Measurements from ENCODE around the gene ZNF182. TPM values are rescaled to one million over a fixed set of nuclear protein-coding genes. Genes with fewer than 3 reads are reported as not detected.

The ZNF182 gene
- total RNA-seq = 2.3 and 2.8 TPM in 2 replicates

DNA sequence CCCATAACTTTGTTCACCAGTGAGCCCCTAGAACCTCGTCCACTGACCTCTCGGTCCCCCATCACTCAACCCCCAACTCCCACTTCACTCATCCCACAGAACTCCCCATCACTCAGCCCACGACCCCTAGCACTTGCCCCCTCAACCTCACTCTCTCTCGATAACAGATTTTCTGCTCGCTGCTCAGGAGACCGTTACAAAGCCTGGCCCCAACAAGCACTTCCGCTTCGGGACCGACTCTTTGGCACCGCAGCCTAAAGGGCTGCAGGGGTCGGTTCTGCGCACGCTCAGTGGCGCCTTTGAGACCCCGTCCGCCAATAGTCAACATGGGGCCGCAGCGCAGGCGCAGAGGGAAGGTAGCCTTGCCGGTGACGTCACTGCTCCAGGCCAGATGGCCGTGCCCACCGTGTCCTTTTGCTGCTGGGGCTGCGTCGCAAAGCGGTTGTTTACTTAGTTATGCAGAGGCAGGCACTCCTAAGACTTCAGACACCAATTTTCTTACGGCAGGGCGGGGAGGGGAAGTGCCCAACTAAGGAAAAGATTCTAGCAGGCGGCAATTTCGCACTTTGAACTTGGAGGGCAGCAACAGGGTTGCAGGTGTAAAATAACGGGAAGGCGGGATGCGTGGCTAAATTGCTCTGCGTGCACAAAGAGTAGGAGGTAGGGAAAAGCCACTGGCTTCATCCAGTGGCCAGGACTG is at the start of gene ZNF182:
ZNF182 (minus strand) TSS at position 232 of the 700 bp plus-strand sequence. CDS start 1,380 bp downstream, outside the sequence.

DNA sequence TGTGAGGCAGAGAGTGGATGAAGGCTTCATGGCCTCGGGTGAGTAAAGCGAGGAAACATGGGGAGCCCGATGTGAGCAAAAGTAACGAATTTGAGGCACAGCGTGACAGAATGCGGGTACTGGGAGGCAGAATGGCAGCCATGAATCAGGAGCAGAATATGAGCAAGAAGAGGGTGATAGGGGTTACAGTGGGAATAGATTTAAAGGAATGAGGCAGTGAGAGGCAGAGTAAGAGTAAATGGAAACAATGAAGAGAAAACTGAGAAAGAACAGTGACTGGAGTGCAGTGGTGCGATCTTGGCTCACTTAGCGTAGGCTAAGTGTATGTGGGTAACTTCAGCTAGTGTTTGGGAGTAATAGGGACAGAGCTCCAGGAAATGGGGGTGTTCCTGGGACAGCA is 2.9 kb upstream of the ZNF182 start, which contains the start of gene SPACA5:
SPACA5 (plus strand) TSS at position 301 of the 400 bp plus-strand sequence. CDS start 815 bp downstream, outside the sequence.

Other genes starting within 250 kb of the ZNF182 start
- gene ZNF81, start 167.1 kb downstream of the ZNF182 start, total RNA-seq = 3.5 and 7.7 TPM in 2 replicates
- not detected in 2 replicates for gene SPACA5, start 3.0 kb upstream of the ZNF182 start, total RNA-seq
- gene ZNF630, start 67.7 kb upstream of the ZNF182 start, total RNA-seq = 0.29 and 0.88 TPM in 2 replicates
- not detected in 2 replicates for gene SPACA5B, start 126.6 kb upstream of the ZNF182 start, total RNA-seq
- not detected in 2 replicates for gene SSX5, start 192.8 kb upstream of the ZNF182 start, total RNA-seq